Measurements from ENCODE around the gene AGAP1.

The AGAP1 gene

GRCh38 chr2:235690082-235690808 is 196.4 kb downstream of the AGAP1 start:
- no peak for DNase-seq (ENCODE audit: low spot score)

GRCh38 chr2:235690809-235691450 is 197.1 kb downstream of the AGAP1 start:
- no peak for DNase-seq (ENCODE audit: low spot score)

GRCh38 chr2:235692076-235692475 is 198.2 kb downstream of the AGAP1 start:
- DNase-seq (ENCODE audit: low spot score): no peak

- DNase-seq (ENCODE audit: low spot score): no peak
Measured at GRCh38 chr2:235692671-235693171, 198.9 kb downstream of the AGAP1 start.

GRCh38 chr2:235693279-235693678 is 199.4 kb downstream of the AGAP1 start:
- DNase-seq (ENCODE audit: low spot score): no peak

- DNase-seq (ENCODE audit: low spot score): no peak
Measured at GRCh38 chr2:235694721-235695601, 201.1 kb downstream of the AGAP1 start.

GRCh38 chr2:235695602-235695895 is 201.7 kb downstream of the AGAP1 start:
- DNase-seq (ENCODE audit: low spot score): no peak

GRCh38 chr2:235697041-235697440 is 203.2 kb downstream of the AGAP1 start:
- no peak for DNase-seq (ENCODE audit: low spot score)

- no peak for DNase-seq (ENCODE audit: low spot score)
Measured at GRCh38 chr2:235698028-235698427, 204.2 kb downstream of the AGAP1 start.

- no peak for DNase-seq (ENCODE audit: low spot score)
Measured at GRCh38 chr2:235698491-235698890, 204.6 kb downstream of the AGAP1 start.

GRCh38 chr2:235699576-235699975 is 205.7 kb downstream of the AGAP1 start:
- DNase-seq (ENCODE audit: low spot score): no peak

- DNase-seq (ENCODE audit: low spot score): peak; percentile 20
Measured at GRCh38 chr2:235701206-235701981, 207.6 kb downstream of the AGAP1 start.

GRCh38 chr2:235702186-235702585 is 208.3 kb downstream of the AGAP1 start:
- no peak for DNase-seq (ENCODE audit: low spot score)

- DNase-seq (ENCODE audit: low spot score): no peak
Measured at GRCh38 chr2:235703711-235704295, 210.0 kb downstream of the AGAP1 start.

- DNase-seq (ENCODE audit: low spot score): no peak
Measured at GRCh38 chr2:235705296-235705695, 211.5 kb downstream of the AGAP1 start.

- DNase-seq (ENCODE audit: low spot score): no peak
Measured at GRCh38 chr2:235706506-235706905, 212.7 kb downstream of the AGAP1 start.

GRCh38 chr2:235707411-235708096 is 213.7 kb downstream of the AGAP1 start:
- no peak for DNase-seq (ENCODE audit: low spot score)

GRCh38 chr2:235709124-235709813 is 215.4 kb downstream of the AGAP1 start:
- DNase-seq (ENCODE audit: low spot score): peak; percentile 83

GRCh38 chr2:235709969-235710879 is 216.4 kb downstream of the AGAP1 start:
- DNase-seq (ENCODE audit: low spot score): peak; percentile 65
